WTC11 (cell line): ENCODE results near the gene SDHB. TPM values are rescaled to one million over a fixed set of nuclear protein-coding genes. Genes with fewer than 3 reads are reported as not detected.
A peak's percentile ranks its signal among the peaks of the same experiment; 100 is the strongest.
"Not testable (repeated sequence)": the region's sequence is repeated elsewhere in the genome, so short reads cannot be mapped to it uniquely, and the experiment has no call there.

Experiments
- ATAC-seq: fragments of 200-7000 bp; cut with Tn5 transposase; 2 replicates; pipeline ENCODE4 v1.10.0; 2021; ENCODE audit warnings: mild to moderate bottlenecking, moderate library complexity
- CTCF ChIA-PET: fragments of 300-600 bp; sonication (Branson Sonifier 250); formaldehyde crosslinking; loops from one replicate; lab custom pipeline; 2021; ENCODE audit warnings: antibody characterized with exemption; lab: Charles Lee
- POLR2A ChIA-PET: fragments of 350-600 bp; sonication (Branson Sonifier 250); formaldehyde crosslinking; loops from one replicate; lab custom pipeline; 2021; ENCODE audit warnings: antibody characterized with exemption; lab: Charles Lee
- DNase-seq: peaks from one replicate; pipeline ENCODE4 v3.0.0; 2021; ENCODE audit warnings: low spot score
- H3K27ac Mint-ChIP-seq: 2 replicates; pipeline ENCODE4 v1.8.0; 2021; ENCODE audit warnings: mixed read lengths
- H3K27me3 Mint-ChIP-seq: 2 replicates; pipeline ENCODE4 v1.8.0; 2021; ENCODE audit warnings: low read depth, mild to moderate bottlenecking, moderate library complexity, mixed read lengths
- H3K36me3 Mint-ChIP-seq: 2 replicates; pipeline ENCODE4 v1.8.0; 2021; ENCODE audit warnings: mixed read lengths
- H3K4me1 Mint-ChIP-seq: 2 replicates; pipeline ENCODE4 v1.8.0; 2022; ENCODE audit warnings: mixed read lengths
- H3K4me3 Mint-ChIP-seq: 2 replicates; pipeline ENCODE4 v1.8.0; 2021; ENCODE audit warnings: mild to moderate bottlenecking, moderate library complexity, mixed read lengths
- H3K9me3 Mint-ChIP-seq: 2 replicates; pipeline ENCODE4 v1.8.0; 2021; ENCODE audit warnings: mixed read lengths
- CBFB ChIP-seq: sonication (generic); formaldehyde crosslinking; IDR thresholded peaks from 2 replicates; pipeline ENCODE4 v1.8.1; 2022; ENCODE audit warnings: mild to moderate bottlenecking, low read depth, missing genetic modification reagents
- E2F1 ChIP-seq: sonication (generic); formaldehyde crosslinking; IDR thresholded peaks from 2 replicates; pipeline ENCODE4 v1.8.0; 2022; ENCODE audit warnings: mild to moderate bottlenecking, missing genetic modification reagents
- E2F4 ChIP-seq: sonication (generic); formaldehyde crosslinking; IDR thresholded peaks from 2 replicates; pipeline ENCODE4 v1.8.1; 2022; ENCODE audit warnings: low read depth, mild to moderate bottlenecking, moderate library complexity, missing genetic modification reagents, borderline replicate concordance
- NR1H2 ChIP-seq: sonication (generic); formaldehyde crosslinking; IDR thresholded peaks from 2 replicates; pipeline ENCODE4 v1.9.0; 2021; ENCODE audit warnings: mild to moderate bottlenecking, moderate library complexity, missing genetic modification reagents
- RELA ChIP-seq: sonication (generic); formaldehyde crosslinking; IDR thresholded peaks from 2 replicates; pipeline ENCODE4 v1.8.1; 2022; ENCODE audit warnings: missing genetic modification reagents, mild to moderate bottlenecking, borderline replicate concordance
- RORB ChIP-seq: fragments of 250-450 bp; sonication (Bioruptor Pico); IDR thresholded peaks from 2 replicates; pipeline ENCODE4 v1.9.0; 2021; ENCODE audit warnings: mild to moderate bottlenecking
- SP1 ChIP-seq: sonication (generic); formaldehyde crosslinking; conservative IDR thresholded peaks from 2 replicates; pipeline ENCODE4 v1.8.1; 2022; ENCODE audit warnings: missing genetic modification reagents
- TCF7 ChIP-seq: sonication (generic); formaldehyde crosslinking; IDR thresholded peaks from 2 replicates; pipeline ENCODE4 v1.8.0; 2022; ENCODE audit warnings: mild to moderate bottlenecking, low read depth, missing genetic modification reagents, moderate library complexity
- ZBTB21 ChIP-seq: sonication (generic); formaldehyde crosslinking; IDR thresholded peaks from 2 replicates; pipeline ENCODE4 v1.8.1; 2023; ENCODE audit warnings: mild to moderate bottlenecking, missing genetic modification reagents, borderline replicate concordance
- ZBTB43 ChIP-seq: sonication (generic); formaldehyde crosslinking; IDR thresholded peaks from 2 replicates; pipeline ENCODE4 v1.8.1; 2023; ENCODE audit warnings: mild to moderate bottlenecking, missing genetic modification reagents
- ZNF121 ChIP-seq: sonication (generic); formaldehyde crosslinking; IDR thresholded peaks from 2 replicates; pipeline ENCODE4 v1.8.0; 2023; ENCODE audit warnings: missing genetic modification reagents
- ZNF138 ChIP-seq: sonication (generic); formaldehyde crosslinking; conservative IDR thresholded peaks from 2 replicates; pipeline ENCODE4 v1.8.1; 2022; ENCODE audit warnings: mild to moderate bottlenecking, moderate library complexity, missing genetic modification reagents
- ZNF416 ChIP-seq: fragments of 250-450 bp; sonication (Bioruptor Pico); IDR thresholded peaks from 2 replicates; pipeline ENCODE4 v1.9.0; 2021; ENCODE audit warnings: mild to moderate bottlenecking, inconsistent platforms
- ZNF423 ChIP-seq: fragments of 250-450 bp; sonication (Bioruptor Pico); IDR thresholded peaks from 2 replicates; pipeline ENCODE4 v2.1.2; 2022; ENCODE audit warnings: mild to moderate bottlenecking, moderate library complexity
- ZNF425 ChIP-seq: fragments of 250-450 bp; sonication (Bioruptor Pico); conservative IDR thresholded peaks from 2 replicates; pipeline ENCODE4 v1.9.0; 2021; ENCODE audit warnings: mild to moderate bottlenecking
- ZNF671 ChIP-seq: fragments of 250-450 bp; sonication (Bioruptor Pico); IDR thresholded peaks from 2 replicates; pipeline ENCODE4 v1.8.0; 2021; ENCODE audit warnings: mild to moderate bottlenecking
- total RNA-seq: library from RNA; stranded (reverse); gene quantifications from 3 replicates; pipeline ENCODE4 v1.2.3, GENCODE V29; 2021
- TF ChIP-seq, protein P1 (sequence below): sonication (generic); formaldehyde crosslinking; conservative IDR thresholded peaks from 2 replicates; pipeline ENCODE4 v1.8.1; 2022; ENCODE audit warnings: mild to moderate bottlenecking, missing genetic modification reagents
- TF ChIP-seq, protein P2 (sequence below): sonication (generic); formaldehyde crosslinking; IDR thresholded peaks from 2 replicates; pipeline ENCODE4 v1.8.1; 2023; ENCODE audit warnings: mild to moderate bottlenecking, missing genetic modification reagents, moderate library complexity
- TF ChIP-seq, protein P3 (sequence below): sonication (generic); formaldehyde crosslinking; IDR thresholded peaks from 2 replicates; pipeline ENCODE4 v1.8.0; 2022; ENCODE audit warnings: mild to moderate bottlenecking, missing genetic modification reagents

The SDHB gene
- total RNA-seq, 1 experiment from 2014 or later = 89.5 TPM

GRCh38 chr1:17067069-17067426, 13.2 kb upstream of the SDHB start (continued):
- no peak for TF ChIP-seq ZBTB21 (CRISPR knock-in tag)

- TF ChIP-seq NR1H2 (CRISPR knock-in tag) = no peak
- no peak for TF ChIP-seq ZNF423
- TF ChIP-seq, protein P1, sequence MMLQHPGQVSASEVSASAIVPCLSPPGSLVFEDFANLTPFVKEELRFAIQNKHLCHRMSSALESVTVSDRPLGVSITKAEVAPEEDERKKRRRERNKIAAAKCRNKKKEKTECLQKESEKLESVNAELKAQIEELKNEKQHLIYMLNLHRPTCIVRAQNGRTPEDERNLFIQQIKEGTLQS (CRISPR knock-in tag) = no peak
- ChIA-PET CTCF (interaction anchor here (5.6 kb wide), 1 partner anchor 8 kb away, joined by 28 read pairs; no protein-coding TSS in a partner anchor), POLR2A (interaction anchor here (0.5 kb wide), 1 partner anchor 448 kb away, joined by 4 read pairs; no protein-coding TSS in a partner anchor)
- no peaks in the 10 kb centered on the region for H3K36me3 Mint-ChIP-seq
- H3K9me3 Mint-ChIP-seq = peaks cover 6% of the 10 kb centered on the region; the same call in 1 of the 2 replicates
- no peak overlapping the region for H3K4me3 Mint-ChIP-seq
- no peak for DNase-seq
- no peak overlapping the region for H3K27ac Mint-ChIP-seq
- no peak for ATAC-seq
- H3K4me1 Mint-ChIP-seq = peaks cover 23% of the 10 kb centered on the region
- no peaks in the 10 kb centered on the region for H3K27me3 Mint-ChIP-seq
Observed at GRCh38 chr1:17066361-17067068, 12.7 kb upstream of the SDHB start.

DNA sequence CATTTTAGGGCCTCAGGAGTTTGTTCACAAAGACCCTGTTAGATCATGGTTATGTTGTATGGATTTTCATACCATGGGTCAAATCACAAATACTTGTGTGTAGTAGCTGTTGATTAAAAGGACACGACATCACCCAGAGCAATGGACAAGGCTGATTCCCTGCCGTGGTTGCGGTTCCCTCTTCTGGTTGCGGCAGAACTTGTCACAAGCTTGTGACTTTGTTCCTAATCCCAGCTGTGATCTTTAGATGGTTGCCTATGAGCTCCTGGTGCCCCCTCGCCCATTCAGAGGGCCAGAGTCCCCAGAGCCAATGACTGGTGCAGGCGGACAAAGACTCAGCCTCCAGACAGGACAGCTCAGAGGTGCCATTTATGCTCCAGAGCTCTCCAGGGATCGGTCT, 11.8 kb upstream of the SDHB start:
- no peak for DNase-seq
- ATAC-seq = no peak
- no peaks in the 10 kb centered on the region for H3K27me3 Mint-ChIP-seq
- CTCF ChIA-PET = interaction anchor here (5.6 kb wide), 1 partner anchor 9 kb away, joined by 28 read pairs; no protein-coding TSS in a partner anchor
- TF ChIP-seq ZNF416 (CRISPR knock-in tag) (no peak), ZNF425 (CRISPR knock-in tag) (no peak), TCF7 (CRISPR knock-in tag) (no peak), ZNF121 (CRISPR knock-in tag) (no peak), ZNF423 (no peak), ZNF138 (no peak), ZNF671 (CRISPR knock-in tag) (no peak), SP1 (CRISPR knock-in tag) (no peak)
- TF ChIP-seq, protein P2, sequence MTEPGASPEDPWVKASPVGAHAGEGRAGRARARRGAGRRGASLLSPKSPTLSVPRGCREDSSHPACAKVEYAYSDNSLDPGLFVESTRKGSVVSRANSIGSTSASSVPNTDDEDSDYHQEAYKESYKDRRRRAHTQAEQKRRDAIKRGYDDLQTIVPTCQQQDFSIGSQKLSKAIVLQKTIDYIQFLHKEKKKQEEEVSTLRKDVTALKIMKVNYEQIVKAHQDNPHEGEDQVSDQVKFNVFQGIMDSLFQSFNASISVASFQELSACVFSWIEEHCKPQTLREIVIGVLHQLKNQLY (CRISPR knock-in tag) = no peak
- TF ChIP-seq, all 79 proteins: peak for 0
- POLR2A ChIA-PET = interaction anchor here (0.5 kb wide), 1 partner anchor 449 kb away, joined by 4 read pairs; no protein-coding TSS in a partner anchor
- H3K9me3 Mint-ChIP-seq = peaks cover 6% of the 10 kb centered on the region; the same call in 1 of the 2 replicates
- H3K36me3 Mint-ChIP-seq = no peaks in the 10 kb centered on the region
- H3K4me1 Mint-ChIP-seq = peaks cover 25% of the 10 kb centered on the region
- no peak overlapping the region for H3K27ac Mint-ChIP-seq
- no peak overlapping the region for H3K4me3 Mint-ChIP-seq

DNA sequence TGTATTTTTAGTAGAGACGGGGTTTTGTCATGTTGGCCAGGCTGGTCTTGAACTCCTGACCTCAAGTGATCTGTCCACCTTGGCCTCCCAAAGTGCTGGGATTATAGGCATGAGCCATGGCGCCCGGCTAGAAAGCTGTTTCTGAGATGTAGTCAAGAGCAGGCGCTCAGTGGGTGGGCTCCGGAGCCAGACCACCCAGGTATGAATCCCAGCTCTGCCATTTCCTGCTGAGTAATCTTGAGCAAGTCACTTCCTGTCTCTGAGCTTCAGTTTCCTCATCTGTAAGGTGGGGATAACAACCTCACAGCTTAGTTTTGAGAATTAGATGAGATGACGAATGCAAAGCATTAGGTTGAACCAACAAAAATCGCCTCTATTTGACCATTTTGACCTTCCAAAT, 8.9 kb upstream of the SDHB start:
- CTCF ChIA-PET = interaction anchor here (1.0 to 5.6 kb wide), 4 partner anchors 12 to 76 kb away, joined by 3 to 28 read pairs (median 6); no protein-coding TSS in a partner anchor
- H3K27ac Mint-ChIP-seq, H3K4me3 Mint-ChIP-seq, H3K36me3 Mint-ChIP-seq, H3K27me3 Mint-ChIP-seq, POLR2A ChIA-PET, ATAC-seq, H3K9me3 Mint-ChIP-seq: not testable (repeated sequence)
- H3K4me1 Mint-ChIP-seq = peaks cover 39% of the 10 kb centered on the region
- peak; percentile 30 for DNase-seq

DNA sequence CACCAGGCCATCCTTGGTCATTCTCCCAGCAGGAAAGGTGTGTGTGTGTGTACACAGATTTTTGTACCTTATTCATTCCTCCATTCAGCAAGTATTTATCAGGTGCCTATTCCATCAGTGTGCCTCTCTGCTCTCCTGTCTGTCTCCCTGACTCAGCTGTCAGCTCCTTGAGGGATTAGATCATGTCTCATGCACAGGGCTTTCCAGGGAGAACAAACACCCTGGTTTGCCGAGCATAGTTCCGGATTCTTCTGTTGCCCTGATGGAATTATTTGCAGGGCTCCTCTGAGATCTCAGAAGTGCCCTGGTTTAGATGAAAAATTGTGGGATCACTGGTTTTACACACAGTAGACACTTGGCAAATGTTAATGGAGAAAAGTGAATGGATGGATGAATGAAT, 8.1 kb upstream of the SDHB start:
- ATAC-seq (no peak), DNase-seq (no peak)
- ChIA-PET CTCF (interaction anchor here (1.0 to 5.6 kb wide), 7 partner anchors 13 to 175 kb away, joined by 3 to 28 read pairs (median 17); no protein-coding TSS in a partner anchor), POLR2A (no interaction called here)
- Mint-ChIP-seq H3K27ac (no peak overlapping the region; the same call in 1 of the 2 replicates), H3K4me3 (no peak overlapping the region), H3K36me3 (no peaks in the 10 kb centered on the region), H3K4me1 (peaks cover 39% of the 10 kb centered on the region), H3K27me3 (no peaks in the 10 kb centered on the region), H3K9me3 (peaks cover 6% of the 10 kb centered on the region; the same call in 1 of the 2 replicates)
- TF ChIP-seq ZBTB43 (CRISPR knock-in tag) = no peak
- TF ChIP-seq, protein P3, sequence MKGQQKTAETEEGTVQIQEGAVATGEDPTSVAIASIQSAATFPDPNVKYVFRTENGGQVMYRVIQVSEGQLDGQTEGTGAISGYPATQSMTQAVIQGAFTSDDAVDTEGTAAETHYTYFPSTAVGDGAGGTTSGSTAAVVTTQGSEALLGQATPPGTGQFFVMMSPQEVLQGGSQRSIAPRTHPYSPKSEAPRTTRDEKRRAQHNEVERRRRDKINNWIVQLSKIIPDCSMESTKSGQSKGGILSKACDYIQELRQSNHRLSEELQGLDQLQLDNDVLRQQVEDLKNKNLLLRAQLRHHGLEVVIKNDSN (CRISPR knock-in tag) = no peak
- no peak for TF ChIP-seq E2F1 (CRISPR knock-in tag)
- no peak for TF ChIP-seq E2F4 (CRISPR knock-in tag)
- TF ChIP-seq RELA (CRISPR knock-in tag) = no peak
- TF ChIP-seq CBFB = no peak
- TF ChIP-seq RORB = no peak
